ENCODE data around the gene VSTM4. TPM values are rescaled to one million over a fixed set of nuclear protein-coding genes. Genes with fewer than 3 reads are reported as not detected.

VSTM4 gene
- total and polyA plus RNA-seq, 2 of the 4 experiments (the other 2 are of a cell fraction) = 2.4 to 2.9 TPM

DNA sequence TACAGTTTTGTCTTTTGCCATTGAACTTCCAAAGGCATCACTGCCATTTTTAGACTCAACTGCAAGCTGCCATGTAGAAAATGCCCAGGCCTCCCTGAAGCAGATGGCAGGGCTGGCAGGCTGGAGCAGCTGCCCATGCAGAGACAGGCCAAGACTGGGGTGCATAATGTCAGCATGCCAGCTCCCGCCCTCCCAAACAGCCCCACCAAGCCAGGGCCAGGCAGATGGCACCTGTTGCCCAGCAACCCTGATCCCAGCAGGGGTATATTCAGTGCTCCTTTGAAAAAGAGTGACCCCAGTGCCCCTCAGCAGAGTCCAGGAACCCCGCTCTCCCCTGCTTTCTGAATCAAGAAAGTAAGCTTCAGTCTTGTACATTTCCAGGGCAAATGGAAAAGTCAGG is 32.6 kb downstream of the VSTM4 start:
- no peak overlapping the region for H3K4me3 ChIP-seq (ENCODE audit: insufficient read depth, low read depth, low read length)
- no TSS peak for BruUV-seq (replicated peaks)
- intact Hi-C loops (cut with micrococcal nuclease) = no loop called here
- no peak overlapping the region for H3K56ac ChIP-seq (ENCODE audit: extremely low read depth, insufficient read depth, low read length)
- H4K20me1 ChIP-seq (ENCODE audit: insufficient read depth, low read length) = no peaks in the 10 kb centered on the region
- TF ChIP-seq RFX5 (IDR thresholded peaks at IDR 0.05; ENCODE audit: low read depth, low read length) = no peak
- no peak for TF ChIP-seq RCOR1 (IDR thresholded peaks at IDR 0.05; ENCODE audit: insufficient replicate concordance, low read length)
- TF ChIP-seq, protein P1, sequence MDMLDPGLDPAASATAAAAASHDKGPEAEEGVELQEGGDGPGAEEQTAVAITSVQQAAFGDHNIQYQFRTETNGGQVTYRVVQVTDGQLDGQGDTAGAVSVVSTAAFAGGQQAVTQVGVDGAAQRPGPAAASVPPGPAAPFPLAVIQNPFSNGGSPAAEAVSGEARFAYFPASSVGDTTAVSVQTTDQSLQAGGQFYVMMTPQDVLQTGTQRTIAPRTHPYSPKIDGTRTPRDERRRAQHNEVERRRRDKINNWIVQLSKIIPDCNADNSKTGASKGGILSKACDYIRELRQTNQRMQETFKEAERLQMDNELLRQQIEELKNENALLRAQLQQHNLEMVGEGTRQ (IDR thresholded peaks at IDR 0.05; ENCODE audit: low read depth, low read length) = no peak
- TF ChIP-seq, protein P2, sequence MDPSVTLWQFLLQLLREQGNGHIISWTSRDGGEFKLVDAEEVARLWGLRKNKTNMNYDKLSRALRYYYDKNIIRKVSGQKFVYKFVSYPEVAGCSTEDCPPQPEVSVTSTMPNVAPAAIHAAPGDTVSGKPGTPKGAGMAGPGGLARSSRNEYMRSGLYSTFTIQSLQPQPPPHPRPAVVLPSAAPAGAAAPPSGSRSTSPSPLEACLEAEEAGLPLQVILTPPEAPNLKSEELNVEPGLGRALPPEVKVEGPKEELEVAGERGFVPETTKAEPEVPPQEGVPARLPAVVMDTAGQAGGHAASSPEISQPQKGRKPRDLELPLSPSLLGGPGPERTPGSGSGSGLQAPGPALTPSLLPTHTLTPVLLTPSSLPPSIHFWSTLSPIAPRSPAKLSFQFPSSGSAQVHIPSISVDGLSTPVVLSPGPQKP (IDR thresholded peaks at IDR 0.05; ENCODE audit: borderline replicate concordance, low read depth, low read length) = no peak
- no peak for TF ChIP-seq MAFK (IDR thresholded peaks at IDR 0.05; ENCODE audit: low read depth, low read length)
- TF ChIP-seq CHD1 (IDR thresholded peaks at IDR 0.05; ENCODE audit: low read depth, low read length) = no peak
- TF ChIP-seq BHLHE40 (IDR thresholded peaks at IDR 0.05; ENCODE audit: low read depth, low read length) = no peak
- TF ChIP-seq NFE2L2 (IDR thresholded peaks at IDR 0.05; ENCODE audit: low read depth, low read length) = no peak
- TF ChIP-seq CEBPB (IDR thresholded peaks at IDR 0.05; ENCODE audit: low read depth, low read length) = no peak
- no peak for TF ChIP-seq FOS (IDR thresholded peaks at IDR 0.05; ENCODE audit: low read depth, low read length)
- TF ChIP-seq RAD21 (IDR thresholded peaks at IDR 0.05; ENCODE audit: low read length) = no peak
- no peak for TF ChIP-seq MAZ (IDR thresholded peaks at IDR 0.05; ENCODE audit: borderline replicate concordance, low read depth, low read length)
- peaks cover 3% of the 10 kb centered on the region; the same call in 1 of the 2 replicates for H3K9me3 ChIP-seq (ENCODE audit: control insufficient read depth, insufficient read depth, low read length)
- no peak overlapping the region for H3K27ac ChIP-seq (ENCODE audit: insufficient read depth, low read length)
- no peak overlapping the region for H3K23ac ChIP-seq (ENCODE audit: low read depth, low read length)
- H3K4me2 ChIP-seq (ENCODE audit: low read depth, low read length) = no peak overlapping the region
- no peak overlapping the region for H2BK15ac ChIP-seq (ENCODE audit: low read depth, low read length)
- no peak overlapping the region for H4K5ac ChIP-seq (ENCODE audit: low read depth, low read length)
- ATAC-seq (ENCODE audit: low read depth) (no peak), DNase-seq (no peak)
- H3K9me1 ChIP-seq (ENCODE audit: insufficient read depth, low read length) = peaks cover 3% of the 10 kb centered on the region; the same call in 1 of the 2 replicates
- no peak overlapping the region for H3K9ac ChIP-seq (ENCODE audit: low read depth, low read length)
- no peak overlapping the region for H3K14ac ChIP-seq (replicated peaks; ENCODE audit: low read depth, low read length)
- in situ Hi-C loops (cut with MboI; ENCODE audit: low sequenced_read_pairs) = no loop called here
- no peak overlapping the region for H2AK9ac ChIP-seq (replicated peaks; ENCODE audit: low read depth, low read length, poor library complexity)
- dilution Hi-C loops (cut with HindIII; ENCODE audit: low sequenced_read_pairs, unreplicated experiment) = no loop called here
- H2AK5ac ChIP-seq (ENCODE audit: low read depth, low read length) = no peak overlapping the region
- ChIA-PET POLR2A (ENCODE audit: unreplicated experiment) (no interaction called here), CTCF (no interaction called here)
- H2BK20ac ChIP-seq (ENCODE audit: low read depth, low read length) = no peak overlapping the region
- H2BK120ac ChIP-seq (ENCODE audit: low read depth, low read length) = no peak overlapping the region
- H3K79me1 ChIP-seq (ENCODE audit: low read depth in 1 of 2, low read length in 2 of 2) = peaks cover 0 to 6% of the 10 kb centered on the region in 2 experiments; a peak in 1 of 4 replicates
- WGBS, 2 experiments (ENCODE audit: extremely low coverage in 2 of 2, insufficient read length in 1 of 2) = no CpG with 5 or more reads among the region's 2 CpGs
- no peak overlapping the region for H2AFZ ChIP-seq (replicated peaks; ENCODE audit: low read length, poor library complexity)
- H3K36me3 ChIP-seq (ENCODE audit: control insufficient read depth, insufficient read depth, low read length) = no peaks in the 10 kb centered on the region; the same call in none of the 2 replicates
- no peak overlapping the region for H2BK5ac ChIP-seq (ENCODE audit: low read depth, low read length, poor library complexity, severe bottlenecking)
- H4K91ac ChIP-seq (ENCODE audit: insufficient read depth, low read depth, low read length) = no peak overlapping the region
- no peak overlapping the region for H3K18ac ChIP-seq (ENCODE audit: low read depth, low read length)
- peaks cover 1% of the 10 kb centered on the region; the same call in 1 of the 2 replicates for H3K4me1 ChIP-seq (ENCODE audit: control insufficient read depth, insufficient read depth, low read length)
- H3K4ac ChIP-seq (ENCODE audit: low read depth, low read length) = no peak overlapping the region
- H4K8ac ChIP-seq (ENCODE audit: low read depth in 2 of 2, low read length in 2 of 2) = no peak overlapping the region
- no peaks in the 10 kb centered on the region for H3K27me3 ChIP-seq (ENCODE audit: control insufficient read depth, insufficient read depth, low read length)
